Breast epithelium (tissue), 4 donors: Measurements from ENCODE around the gene LRRC45. TPM values are rescaled to one million over a fixed set of nuclear protein-coding genes. Genes with fewer than 3 reads are reported as not detected.
"Not testable (repeated sequence)": the region's sequence is repeated elsewhere in the genome, so short reads cannot be mapped to it uniquely, and the experiment has no call there.

Source experiments
- DNase-seq, 2 donors: peaks; one replicate each; pipeline ENCODE4 v3.0.0-alpha.2; 2019; ENCODE audit warnings: low spot score in 2 of 2
- H3K27ac ChIP-seq, 2 donors: fragments of 200-600 bp; sonication (generic) in 1 of 2; one replicate each; pipeline ENCODE4 v1.5.1; 2016 to 2019; ENCODE audit warnings: mild to moderate bottlenecking in 1 of 2
- H3K27me3 ChIP-seq, 2 donors: fragments of 200-600 bp; sonication (generic) in 1 of 2; one replicate each; pipeline versions ENCODE4 v1.5.1 to v1.6.0; 2017 to 2019; ENCODE audit warnings: control low read depth in 1 of 2, mild to moderate bottlenecking in 1 of 2
- H3K36me3 ChIP-seq: fragments of 200-600 bp; one replicate; pipeline ENCODE4 v1.5.1; 2019
- H3K4me1 ChIP-seq, 2 donors: fragments of 200-600 bp; sonication (generic); one replicate each; pipeline ENCODE4 v1.5.1; 2016 to 2019; ENCODE audit warnings: control low read depth in 1 of 2
- H3K4me3 ChIP-seq, 3 donors: fragments of 200-600 bp; sonication (generic); 1 replicate in 2 of 3; 2 replicates in 1 of 3; pipeline ENCODE4 v1.5.1; 2016 to 2019; ENCODE audit warnings: mild to moderate bottlenecking in 3 of 3, moderate library complexity in 2 of 3
- H3K9me3 ChIP-seq, 2 donors: fragments of 200-600 bp; sonication (generic) in 1 of 2; one replicate each; pipeline ENCODE4 v1.5.1; 2016 to 2019; ENCODE audit warnings: control low read depth in 1 of 2
- POLR2A ChIP-seq: fragments of 450-650 bp; IDR thresholded peaks from one replicate; pipeline ENCODE4 v1.6.1; 2016; ENCODE audit warnings: antibody characterized with exemption, mild to moderate bottlenecking, moderate library complexity
- POLR2AphosphoS5 ChIP-seq, 3 donors: sonication (generic); formaldehyde crosslinking; IDR thresholded peaks; one replicate each; pipeline ENCODE4 v1.6.1; 2017; ENCODE audit warnings: antibody characterized with exemption in 3 of 3
- intact Hi-C: fragments of 100-400 bp; cut with DNase I; formaldehyde crosslinking; loops from one replicate; pipeline ENCODE4 v1.15.1; 2023; ENCODE audit warnings: low total_unique reads
- total RNA-seq, 3 donors: library from RNA; depleted of rRNA; stranded (reverse); fragments of >200 nt; gene quantifications; one replicate each; pipeline ENCODE4 v1.1.0, GENCODE V29; 2016
- TF ChIP-seq, protein P1 (sequence below), 3 donors: fragments of 450-650 bp; IDR thresholded peaks; one replicate each; pipeline ENCODE4 v1.5.1; 2016 to 2017; ENCODE audit warnings: antibody characterized with exemption in 3 of 3, mild to moderate bottlenecking in 3 of 3, moderate library complexity in 3 of 3

Gene LRRC45
- total RNA-seq, 3 donors from 2014 or later = 8.0 to 18.7 (median 14.7) TPM

- no peak for TF ChIP-seq POLR2A
- TF ChIP-seq POLR2AphosphoS5 (IDR thresholded peaks at IDR 0.05) = no peak
- TF ChIP-seq, protein P1, sequence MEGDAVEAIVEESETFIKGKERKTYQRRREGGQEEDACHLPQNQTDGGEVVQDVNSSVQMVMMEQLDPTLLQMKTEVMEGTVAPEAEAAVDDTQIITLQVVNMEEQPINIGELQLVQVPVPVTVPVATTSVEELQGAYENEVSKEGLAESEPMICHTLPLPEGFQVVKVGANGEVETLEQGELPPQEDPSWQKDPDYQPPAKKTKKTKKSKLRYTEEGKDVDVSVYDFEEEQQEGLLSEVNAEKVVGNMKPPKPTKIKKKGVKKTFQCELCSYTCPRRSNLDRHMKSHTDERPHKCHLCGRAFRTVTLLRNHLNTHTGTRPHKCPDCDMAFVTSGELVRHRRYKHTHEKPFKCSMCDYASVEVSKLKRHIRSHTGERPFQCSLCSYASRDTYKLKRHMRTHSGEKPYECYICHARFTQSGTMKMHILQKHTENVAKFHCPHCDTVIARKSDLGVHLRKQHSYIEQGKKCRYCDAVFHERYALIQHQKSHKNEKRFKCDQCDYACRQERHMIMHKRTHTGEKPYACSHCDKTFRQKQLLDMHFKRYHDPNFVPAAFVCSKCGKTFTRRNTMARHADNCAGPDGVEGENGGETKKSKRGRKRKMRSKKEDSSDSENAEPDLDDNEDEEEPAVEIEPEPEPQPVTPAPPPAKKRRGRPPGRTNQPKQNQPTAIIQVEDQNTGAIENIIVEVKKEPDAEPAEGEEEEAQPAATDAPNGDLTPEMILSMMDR (IDR thresholded peaks at IDR 0.05) = no peak
- Histone ChIP-seq H3K27ac (no peak overlapping the region), H3K4me3 (no peak overlapping the region), H3K27me3 (no peaks in the 10 kb centered on the region), H3K36me3 (peaks cover 1% of the 10 kb centered on the region), H3K9me3 (no peaks in the 10 kb centered on the region), H3K4me1 (peaks cover 0 to 8% of the 10 kb centered on the region in 2 donors)
- intact Hi-C loops = no loop called here
- DNase-seq = no peak
Observed at GRCh38 chr17:81980122-81980521, 43.0 kb upstream of the LRRC45 start.

- H3K36me3 ChIP-seq = peaks cover 5% of the 10 kb centered on the region
- intact Hi-C loops = no loop called here
- H3K9me3 ChIP-seq = no peaks in the 10 kb centered on the region
- no peak for DNase-seq
- no peaks in the 10 kb centered on the region for H3K27me3 ChIP-seq
- H3K4me3 ChIP-seq = no peak overlapping the region
- H3K4me1 ChIP-seq = peaks cover 0 to 8% of the 10 kb centered on the region in 2 donors
- TF ChIP-seq POLR2AphosphoS5 (IDR thresholded peaks at IDR 0.05) (no peak), POLR2A (no peak)
- TF ChIP-seq, protein P1 (IDR thresholded peaks at IDR 0.05) = no peak
- no peak overlapping the region for H3K27ac ChIP-seq
Observed at GRCh38 chr17:81980707-81981343, 42.3 kb upstream of the LRRC45 start.

GRCh38 chr17:81981511-81981910 lies 41.6 kb upstream of the LRRC45 start:
- H3K4me3 ChIP-seq, H3K27me3 ChIP-seq, H3K36me3 ChIP-seq, H3K4me1 ChIP-seq, intact Hi-C loops, H3K27ac ChIP-seq, DNase-seq, H3K9me3 ChIP-seq: not testable (repeated sequence)

GRCh38 chr17:81983011-81983638 lies 40.0 kb upstream of the LRRC45 start:
- peaks cover 0 to 8% of the 10 kb centered on the region in 2 donors for H3K4me1 ChIP-seq
- no peaks in the 10 kb centered on the region for H3K27me3 ChIP-seq
- H3K4me3 ChIP-seq = no peak overlapping the region
- no peak for DNase-seq
- intact Hi-C loops = no loop called here
- H3K36me3 ChIP-seq = peaks cover 5% of the 10 kb centered on the region
- no peak overlapping the region for H3K27ac ChIP-seq
- TF ChIP-seq POLR2AphosphoS5 (IDR thresholded peaks at IDR 0.05) (no peak), POLR2A (no peak)
- TF ChIP-seq, protein P1 (IDR thresholded peaks at IDR 0.05) = no peak
- H3K9me3 ChIP-seq = no peaks in the 10 kb centered on the region

- H3K4me1 ChIP-seq = peaks cover 0 to 3% of the 10 kb centered on the region in 2 donors
- intact Hi-C loops = no loop called here
- no peak for DNase-seq
- H3K27me3 ChIP-seq = no peaks in the 10 kb centered on the region
- no peaks in the 10 kb centered on the region for H3K9me3 ChIP-seq
- no peak overlapping the region for H3K4me3 ChIP-seq
- TF ChIP-seq POLR2A (no peak), POLR2AphosphoS5 (IDR thresholded peaks at IDR 0.05) (no peak)
- TF ChIP-seq, protein P1 (IDR thresholded peaks at IDR 0.05) = no peak
- H3K27ac ChIP-seq = no peak overlapping the region
- H3K36me3 ChIP-seq = peaks cover 5% of the 10 kb centered on the region
Observed at GRCh38 chr17:81983639-81984373, 39.3 kb upstream of the LRRC45 start.
